Hematopoietic multipotent progenitor cell (in vitro differentiated cells): ENCODE measurements around the gene PPP4R4. TPM values are rescaled to one million over a fixed set of nuclear protein-coding genes. Genes with fewer than 3 reads are reported as not detected.
A peak's percentile ranks its signal among the peaks of the same experiment; 100 is the strongest.

Experiments
- DNase-seq, 3 donors: peaks; one replicate each; pipeline ENCODE4 v3.0.0-alpha.2; 2011 to 2015; ENCODE audit warnings: low read depth in 2 of 3, low spot score in 2 of 3
- total RNA-seq: library from RNA; depleted of rRNA; stranded (reverse); fragments of >200 nt; gene quantifications from one replicate; pipeline ENCODE4 v1.2.3, GENCODE V29; 2012

The PPP4R4 gene, protein sequence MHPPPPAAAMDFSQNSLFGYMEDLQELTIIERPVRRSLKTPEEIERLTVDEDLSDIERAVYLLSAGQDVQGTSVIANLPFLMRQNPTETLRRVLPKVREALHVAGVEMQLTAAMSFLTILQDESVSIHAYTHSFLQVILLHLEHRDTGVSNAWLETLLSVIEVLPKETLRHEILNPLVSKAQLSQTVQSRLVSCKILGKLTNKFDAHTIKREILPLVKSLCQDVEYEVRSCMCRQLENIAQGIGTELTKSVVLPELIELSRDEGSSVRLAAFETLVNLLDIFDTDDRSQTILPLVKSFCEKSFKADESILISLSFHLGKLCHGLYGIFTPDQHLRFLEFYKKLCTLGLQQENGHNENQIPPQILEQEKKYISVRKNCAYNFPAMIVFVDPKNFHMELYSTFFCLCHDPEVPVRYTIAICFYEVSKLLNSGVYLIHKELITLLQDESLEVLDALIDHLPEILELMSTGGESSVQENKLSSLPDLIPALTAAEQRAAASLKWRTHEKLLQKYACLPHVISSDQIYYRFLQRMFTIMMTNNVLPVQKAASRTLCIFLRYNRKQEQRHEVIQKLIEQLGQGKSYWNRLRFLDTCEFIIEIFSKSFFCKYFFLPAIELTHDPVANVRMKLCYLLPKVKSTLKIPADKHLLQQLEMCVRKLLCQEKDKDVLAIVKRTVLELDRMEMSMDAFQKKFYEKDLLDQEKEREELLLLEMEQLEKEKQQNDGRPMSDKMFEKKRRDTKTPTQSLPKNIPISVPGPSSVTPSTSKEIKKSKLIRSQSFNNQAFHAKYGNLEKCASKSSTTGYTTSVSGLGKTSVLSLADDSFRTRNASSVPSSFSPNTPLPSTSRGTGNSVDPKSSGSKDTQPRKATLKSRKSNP
- under 0.01 TPM for total RNA-seq

DNA sequence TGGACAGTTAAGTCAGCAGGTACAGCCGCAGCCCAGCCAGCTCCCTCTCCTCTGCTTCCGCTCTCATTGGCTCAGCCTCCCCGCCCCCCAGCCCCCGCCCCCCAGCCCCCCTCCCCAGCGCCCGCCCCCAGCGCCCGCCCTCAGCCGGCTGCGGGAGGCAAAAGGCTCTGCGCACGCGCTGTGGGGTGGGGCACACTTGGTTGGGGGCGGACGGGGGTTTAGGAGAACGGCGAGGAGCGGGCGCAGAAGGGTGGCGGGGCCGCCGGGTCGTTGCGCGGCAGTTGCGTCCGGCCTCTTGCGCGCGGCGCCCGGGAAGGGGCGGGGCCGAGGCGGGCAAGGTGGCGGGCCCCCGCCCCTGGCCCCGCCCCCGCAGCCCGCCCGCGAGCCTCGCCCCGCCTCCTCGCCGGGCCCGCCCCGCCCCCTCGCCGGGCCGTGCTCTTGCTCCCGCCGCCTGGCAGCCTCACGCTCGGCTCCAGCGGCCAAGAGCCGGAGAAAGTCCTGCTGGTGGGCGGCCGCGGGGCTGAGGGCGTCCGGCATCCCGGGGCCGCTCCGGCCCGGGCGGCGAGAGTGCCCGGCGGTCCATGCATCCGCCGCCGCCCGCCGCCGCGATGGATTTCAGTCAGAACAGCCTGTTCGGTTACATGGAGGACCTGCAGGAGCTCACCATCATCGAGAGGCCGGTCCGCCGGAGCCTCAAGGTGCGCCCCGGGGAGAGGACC is at the start of gene PPP4R4:
Gene PPP4R4, plus strand, starts transcription at position 438 of the 719 bp plus-strand sequence. Its CDS starts 144 bp downstream, at position 582.
- DNase-seq = peak; percentile 75 to 95 (median 91)

DNA sequence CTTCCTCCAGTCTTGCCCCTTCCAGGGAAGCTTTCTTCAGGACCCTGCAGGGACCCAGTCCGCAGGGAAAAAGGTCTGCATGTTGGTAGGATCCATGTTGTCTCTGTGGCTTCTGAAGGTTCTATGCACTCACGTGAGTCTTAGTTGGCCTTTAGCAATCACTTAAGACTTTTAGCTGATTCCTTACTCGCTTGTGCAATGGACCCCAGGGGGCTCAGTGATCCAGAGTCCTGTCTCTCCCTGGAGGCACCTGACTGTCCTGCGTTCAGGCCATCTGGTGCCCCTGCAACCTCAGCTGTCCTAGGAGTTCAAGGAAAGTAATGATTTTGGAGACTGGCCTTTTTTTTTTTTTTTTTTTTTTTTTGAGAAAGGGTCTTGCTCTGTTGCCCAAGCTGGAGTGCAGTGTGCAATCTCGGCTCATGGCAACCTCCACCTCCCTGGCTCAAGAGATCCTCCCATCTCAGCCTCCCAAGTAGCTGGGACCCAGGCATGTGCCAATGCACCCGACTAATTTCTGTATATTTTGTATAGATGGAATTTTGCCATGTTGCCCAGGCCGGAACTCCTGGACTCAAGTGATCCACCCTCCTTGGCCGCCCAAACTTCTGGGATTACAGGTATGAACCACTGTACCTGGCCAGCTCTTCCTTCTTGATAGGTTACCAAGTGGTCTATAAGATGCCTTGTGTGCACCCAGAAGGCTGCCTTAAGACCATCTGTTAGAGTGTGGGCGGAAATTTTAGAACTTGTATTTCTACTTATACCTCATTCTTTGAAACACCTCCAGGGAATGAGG is 49.3 kb upstream of the PPP4R4 start:
- DNase-seq = no peak

DNA sequence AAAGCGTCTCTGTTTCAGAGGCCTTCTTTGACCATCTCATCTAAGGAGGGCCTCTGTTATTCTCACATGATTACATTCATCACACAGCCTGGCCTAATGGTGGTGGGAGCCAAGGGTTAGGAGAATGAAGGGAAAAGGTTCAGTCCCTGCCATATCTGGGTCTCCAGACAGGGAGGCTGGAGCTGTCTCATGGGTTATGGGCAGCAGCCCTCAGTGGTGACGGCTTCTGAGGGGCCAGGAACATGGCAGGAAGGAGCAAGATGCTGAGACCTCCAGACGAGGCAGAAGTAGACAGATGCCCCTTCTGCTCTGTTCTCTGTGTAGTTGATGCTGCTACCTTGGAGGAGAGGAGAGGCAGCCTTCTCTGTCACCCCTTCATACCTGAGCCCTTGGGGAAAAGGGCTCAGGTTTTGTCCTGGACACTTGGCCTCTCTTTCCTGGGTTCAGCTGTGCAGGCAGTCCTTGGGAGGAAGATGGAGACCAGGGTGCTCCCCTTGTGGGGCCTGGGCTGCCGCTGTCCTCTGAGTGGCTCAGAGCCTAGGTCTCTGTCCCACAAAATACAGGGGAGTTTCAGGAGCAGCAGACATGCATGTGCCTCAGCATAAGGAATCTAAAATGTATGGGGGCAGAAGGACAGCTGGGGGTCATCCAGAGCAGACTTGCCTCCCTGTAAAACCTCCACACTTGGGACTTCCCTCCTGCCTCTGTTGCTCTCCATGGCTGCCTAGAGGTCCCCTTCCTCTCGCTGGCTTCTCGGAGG is 48.3 kb upstream of the PPP4R4 start:
- DNase-seq = no peak

DNA sequence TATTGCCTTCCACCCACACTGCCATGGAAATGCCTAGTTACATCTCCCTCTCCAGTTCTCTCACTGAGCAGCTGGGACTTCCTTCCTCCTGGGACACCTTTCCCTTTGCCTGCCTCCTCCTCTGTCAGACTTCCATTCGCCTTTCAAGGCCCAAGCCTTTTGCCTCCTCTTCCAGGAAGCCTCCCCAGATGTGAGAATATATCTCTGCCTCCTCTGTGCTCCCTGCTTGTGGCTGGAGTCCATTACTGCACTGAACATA is 47.8 kb upstream of the PPP4R4 start:
- no peak for DNase-seq

DNA sequence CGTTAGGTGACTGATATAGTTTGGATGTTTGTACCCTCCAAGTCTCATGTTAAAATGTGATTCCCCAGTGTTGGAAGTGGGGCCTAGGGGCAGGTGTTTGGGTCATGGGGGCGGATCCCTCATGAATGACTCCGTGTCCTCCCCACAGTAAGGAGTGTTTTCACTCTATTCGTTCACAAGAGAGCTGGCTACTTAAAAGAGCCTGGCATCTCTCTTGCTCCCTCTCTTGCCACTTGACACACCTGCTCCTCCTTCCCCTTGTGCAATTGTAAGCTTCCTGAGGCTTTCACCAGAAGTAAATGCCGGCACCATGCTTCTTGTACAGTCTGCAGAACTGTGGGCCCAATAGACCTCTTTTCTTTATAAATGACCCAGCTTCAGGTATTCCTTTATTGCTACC is 47.3 kb upstream of the PPP4R4 start:
- no peak for DNase-seq

DNA sequence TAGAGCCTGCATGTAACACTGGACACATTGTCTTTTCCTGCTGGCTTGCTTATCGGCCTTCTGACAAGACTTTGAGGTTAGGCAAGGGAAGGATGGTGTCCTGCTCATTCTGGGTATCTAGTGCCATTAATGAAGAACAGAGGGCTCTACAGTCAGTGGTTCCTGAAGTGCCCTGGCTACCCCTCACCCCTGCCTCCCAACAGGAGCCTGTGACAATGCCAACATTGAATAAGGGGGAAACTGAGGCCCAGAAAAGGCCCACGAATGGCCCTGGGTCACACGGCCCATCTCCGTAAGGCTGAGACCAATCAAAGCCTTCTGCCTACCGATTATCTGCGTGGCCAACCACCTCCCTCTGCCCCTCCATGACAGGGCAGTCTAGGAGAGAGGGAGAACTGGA is 46.8 kb upstream of the PPP4R4 start:
- no peak for DNase-seq

DNA sequence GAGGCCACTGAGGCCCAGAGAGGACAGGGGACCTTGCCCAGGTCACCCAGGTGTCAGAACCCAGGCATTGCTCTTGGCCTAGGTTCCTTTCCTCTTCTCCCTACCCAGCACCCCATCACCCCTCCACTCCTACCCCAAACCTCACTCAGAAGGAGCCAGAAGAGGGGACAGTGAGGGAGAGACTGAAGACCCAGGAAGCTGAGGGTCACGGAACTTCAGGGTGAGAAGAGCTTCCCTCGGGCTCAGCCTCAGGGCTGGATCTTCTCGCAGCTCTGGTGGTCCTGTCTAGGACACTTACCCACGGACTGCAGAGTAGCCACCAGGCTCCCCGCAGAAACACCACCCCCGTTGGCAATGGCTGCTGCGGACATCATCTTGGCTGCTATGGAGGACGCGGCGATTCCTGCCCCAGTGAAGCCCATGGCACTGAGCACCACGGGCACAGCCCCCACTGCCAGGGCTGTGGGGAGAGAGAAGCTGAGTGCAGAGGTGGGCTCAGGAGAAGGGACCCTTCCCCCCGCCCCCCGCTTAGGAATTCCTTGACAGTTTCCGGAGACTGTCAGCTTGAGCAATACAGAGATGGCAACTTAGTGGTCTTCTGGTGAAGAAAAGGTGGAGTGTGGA is 45.8 kb upstream of the PPP4R4 start:
- DNase-seq = no peak

DNA sequence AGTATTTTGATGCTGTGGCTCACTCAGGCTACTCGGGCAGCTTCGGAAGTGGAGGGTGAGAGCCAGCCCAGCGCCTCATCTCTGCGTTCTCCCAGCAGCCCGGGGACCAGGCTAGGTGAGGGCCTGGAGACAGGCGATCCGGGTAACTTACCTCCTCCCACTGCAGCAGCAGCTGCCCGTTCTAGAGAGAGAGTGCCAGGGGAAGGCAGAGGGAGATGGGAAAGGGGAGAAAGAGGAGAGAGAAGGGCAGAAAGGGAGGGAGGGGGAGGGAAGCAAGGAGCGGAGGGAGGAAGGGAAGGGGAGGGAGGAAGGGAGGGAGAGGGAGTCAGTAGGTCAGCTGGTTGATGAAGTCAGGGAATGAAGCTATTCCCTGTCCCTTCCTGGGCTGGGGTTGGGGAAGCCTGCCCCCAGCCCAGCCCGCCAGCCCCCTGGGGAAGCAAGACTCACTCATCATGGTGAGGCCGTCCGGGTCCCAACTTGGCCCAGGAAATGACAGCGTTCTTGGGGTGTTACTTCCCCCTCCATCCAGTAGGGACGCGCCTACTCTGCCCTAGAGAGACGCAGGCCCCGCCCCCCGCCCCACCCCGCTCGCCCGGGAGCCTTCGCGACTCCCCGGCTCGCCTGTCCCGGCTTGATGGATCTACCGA is 44.9 kb upstream of the PPP4R4 start, which contains the start of gene IFI27L2:
Gene IFI27L2, minus strand, starts transcription at position 494 of the 647 bp plus-strand sequence. Its CDS starts 40 bp downstream, at position 454.
- DNase-seq = peak in 2 of 3 donors; percentile 57 to 67

DNA sequence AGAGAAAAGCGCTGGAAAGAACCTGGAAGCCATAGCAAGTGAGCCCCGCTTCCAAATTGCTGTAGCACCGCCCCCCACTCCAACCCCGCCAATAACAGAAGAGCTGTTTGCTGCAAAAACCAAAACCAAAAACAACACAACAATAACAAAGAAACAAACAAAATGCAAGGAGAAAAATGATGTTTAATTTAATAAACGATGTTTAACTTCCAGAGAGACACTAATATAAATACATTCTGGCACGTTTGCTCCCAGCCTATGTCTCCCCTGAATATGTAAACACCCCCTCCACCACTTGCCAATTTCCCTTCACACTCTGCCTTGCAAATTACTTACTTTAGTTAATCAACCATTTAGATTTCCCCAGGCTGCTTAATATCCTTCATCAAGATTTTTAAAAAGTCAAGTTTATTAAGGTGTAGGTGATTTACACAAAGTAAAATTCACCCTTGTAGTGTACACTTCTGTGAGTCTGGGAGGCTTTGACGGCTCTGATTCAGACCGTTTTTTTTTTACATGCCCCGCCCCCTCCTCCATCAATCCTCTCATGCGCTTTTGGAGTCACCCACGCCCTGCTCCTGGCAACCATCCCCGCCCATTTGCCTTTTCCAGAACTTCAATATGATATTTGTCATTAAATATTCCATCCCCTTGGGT is 44.2 kb upstream of the PPP4R4 start:
- peak in 2 of 3 donors; percentile 50 to 56 for DNase-seq

DNA sequence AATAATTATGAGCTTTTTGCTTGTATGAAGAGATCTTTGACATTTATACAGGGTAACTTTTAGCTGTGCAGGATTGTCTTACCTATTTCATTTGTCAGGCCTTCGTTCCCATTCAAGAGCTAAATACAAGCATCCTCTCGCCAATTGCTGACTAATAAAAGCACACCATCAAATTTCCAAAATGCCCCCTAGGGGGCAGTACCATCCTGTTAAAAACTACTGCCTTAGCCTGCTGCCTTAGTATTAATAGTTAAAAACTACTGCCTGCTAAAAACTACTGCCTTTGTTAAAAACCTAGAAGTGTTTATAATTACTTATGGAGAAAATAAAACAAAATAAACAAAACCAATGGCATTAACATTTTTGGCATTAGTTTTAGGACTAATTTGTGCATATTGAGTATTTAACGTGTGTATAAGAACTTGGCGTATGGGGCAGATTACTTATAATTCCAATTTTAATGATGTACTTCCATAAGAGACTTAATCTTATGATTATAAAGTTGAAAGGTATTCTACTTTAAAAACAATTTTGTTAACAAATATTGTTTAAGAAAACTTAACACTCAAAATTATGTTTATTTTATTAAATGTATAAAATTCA is 41.7 kb upstream of the PPP4R4 start:
- peak; percentile 45 to 89 (median 64) for DNase-seq

DNA sequence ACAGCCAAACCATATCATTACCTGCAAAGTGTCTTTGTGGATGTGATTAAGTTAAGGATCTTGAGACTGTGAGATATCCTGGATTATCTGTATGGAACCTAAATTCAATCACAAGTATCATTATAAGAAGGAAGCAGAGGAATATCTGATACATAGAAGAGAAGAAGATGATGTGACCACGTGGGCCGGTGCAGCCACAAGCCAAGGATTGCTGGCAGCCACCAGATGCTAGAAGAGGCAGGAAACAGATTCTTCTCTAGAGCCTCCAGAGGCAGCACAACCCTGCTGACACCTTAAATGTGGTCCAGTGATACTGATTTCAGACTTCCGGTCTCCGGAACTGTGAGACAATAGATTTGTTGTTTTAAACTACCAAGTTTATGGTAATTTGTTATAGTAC is 38.6 kb upstream of the PPP4R4 start:
- DNase-seq = no peak

DNA sequence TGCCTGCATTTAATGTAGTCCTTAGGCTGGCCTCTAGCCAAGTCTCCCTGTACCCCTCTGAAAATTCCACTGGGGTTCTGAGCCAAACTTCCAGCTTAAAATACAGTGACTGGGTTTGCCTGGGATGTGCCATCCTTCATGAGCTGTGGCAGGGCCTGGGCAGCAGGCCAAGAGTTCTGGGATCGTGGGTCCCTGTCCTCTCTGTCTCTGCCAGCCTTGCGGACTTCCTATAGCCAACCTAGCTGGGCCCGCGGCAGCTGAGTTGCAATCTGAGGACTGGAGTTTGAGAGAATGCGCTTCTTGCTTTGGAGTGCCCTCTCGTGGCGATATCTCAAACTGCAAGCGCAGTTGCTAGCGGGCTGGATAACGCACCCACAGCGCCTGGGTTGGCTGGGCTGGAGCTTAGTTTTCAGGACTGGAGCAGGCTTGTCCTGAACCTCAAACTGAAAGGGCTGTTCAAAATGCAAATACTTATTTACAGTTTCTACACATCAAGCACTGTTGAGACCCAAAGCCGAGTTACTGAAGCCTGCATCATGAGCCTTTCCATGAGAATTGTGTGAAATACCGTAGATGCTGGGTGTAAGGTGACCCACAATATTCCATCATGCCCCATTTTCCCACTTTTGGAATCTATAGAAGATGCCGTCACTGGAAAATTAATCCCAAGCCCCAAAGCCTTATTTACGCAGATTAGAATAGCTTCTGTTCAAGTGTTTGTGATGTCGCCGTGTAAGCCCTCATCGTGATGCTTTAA is 37.4 kb upstream of the PPP4R4 start:
- peak; percentile 63 to 87 (median 71) for DNase-seq

DNA sequence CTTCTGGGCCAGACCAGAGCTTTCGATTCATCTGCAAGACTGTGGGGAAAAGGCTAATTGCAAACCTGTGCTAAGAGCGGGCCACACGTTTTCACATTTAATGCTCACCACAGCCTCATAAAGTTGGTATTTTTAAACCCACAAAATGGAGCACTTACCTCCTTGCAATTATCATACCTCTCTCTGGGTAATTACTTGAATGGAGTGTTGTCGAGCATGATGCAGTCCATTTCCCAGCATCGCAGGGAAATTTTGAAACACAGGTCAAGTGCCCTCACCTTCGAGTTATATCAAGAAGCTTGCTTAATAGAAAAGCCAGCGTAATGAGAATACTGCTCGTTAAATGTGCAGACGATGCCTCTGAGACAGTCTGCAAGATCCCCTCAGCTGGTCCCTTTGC is 35.9 kb upstream of the PPP4R4 start:
- no peak for DNase-seq

DNA sequence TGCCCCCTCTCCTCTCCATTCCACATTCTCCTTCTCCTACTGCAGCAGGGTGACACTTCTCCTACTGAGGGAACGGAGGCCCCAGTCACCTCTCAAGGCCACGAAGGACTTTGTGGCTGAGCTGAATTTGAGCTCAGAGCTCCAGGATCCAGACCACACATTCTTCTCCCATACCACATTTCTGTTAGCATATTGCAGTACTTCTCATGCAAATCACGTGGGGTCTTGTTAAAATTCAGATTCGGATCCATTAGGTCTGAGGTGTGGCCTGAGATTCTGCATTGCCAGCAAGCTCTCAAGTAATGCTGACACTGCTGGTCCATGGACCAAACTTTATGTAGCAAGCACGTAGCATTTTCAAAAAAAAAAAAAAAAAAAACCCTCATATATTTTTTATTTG is 35.1 kb upstream of the PPP4R4 start:
- DNase-seq = no peak

DNA sequence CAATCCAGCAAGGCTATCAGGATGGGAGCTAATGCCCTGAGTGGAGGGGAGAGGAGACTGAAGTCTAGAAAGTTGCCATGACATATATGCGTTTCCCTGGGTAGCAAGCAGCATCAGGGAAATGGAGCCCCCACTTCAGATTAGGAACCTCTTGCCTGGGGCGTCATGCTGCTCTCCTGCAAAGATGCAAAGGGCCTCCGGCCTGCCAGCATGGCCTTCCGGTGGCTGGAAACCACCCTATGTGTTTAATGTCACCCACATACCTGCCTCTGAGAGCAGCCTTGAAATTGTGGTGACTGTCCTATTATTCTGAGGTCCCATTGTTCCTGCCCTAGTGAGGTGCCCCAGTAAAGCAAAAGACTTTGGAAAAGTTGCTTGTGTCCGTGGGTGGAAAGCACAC is 34.7 kb upstream of the PPP4R4 start:
- no peak for DNase-seq

DNA sequence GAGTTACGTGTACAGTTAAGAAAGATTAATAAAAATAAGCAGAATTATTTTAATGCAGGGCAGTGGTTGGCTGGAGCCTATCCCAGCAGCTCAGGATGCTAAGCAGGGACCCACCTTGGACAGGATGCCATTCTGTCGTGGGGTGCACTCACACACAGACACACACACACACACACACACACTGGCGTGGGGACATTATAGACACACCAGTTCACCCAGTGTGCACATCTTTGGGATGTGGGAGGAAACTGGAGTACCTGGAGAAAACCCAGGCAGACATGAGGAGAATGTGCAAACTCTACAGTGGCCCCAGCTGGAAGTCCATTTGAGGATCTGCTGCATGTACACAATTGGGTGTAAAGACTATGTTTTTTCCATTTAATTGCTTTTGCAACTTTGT is 31.9 kb upstream of the PPP4R4 start:
- DNase-seq = no peak

DNA sequence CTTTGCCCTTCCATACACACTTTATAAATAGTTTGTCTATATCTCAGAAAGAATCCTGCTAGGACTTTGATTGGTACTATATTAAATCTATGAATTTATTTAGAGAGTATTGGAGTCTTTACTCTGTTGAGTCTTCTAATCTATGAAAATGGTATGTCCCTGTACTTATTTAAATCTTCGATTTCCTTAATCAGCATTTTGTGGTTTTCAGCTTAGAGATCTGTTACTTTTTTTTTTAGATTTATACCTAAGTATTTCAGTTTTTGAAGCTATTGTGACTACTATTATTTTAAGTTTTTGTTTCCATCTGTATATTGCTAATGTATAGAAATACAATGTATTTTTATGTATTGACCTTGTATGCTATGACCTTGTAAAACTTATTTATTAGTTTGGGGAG is 31.3 kb upstream of the PPP4R4 start:
- DNase-seq = no peak
